ENCODE data around the gene MED31.
"Not testable (repeated sequence)": the region's sequence is repeated elsewhere in the genome, so short reads cannot be mapped to it uniquely, and the experiment has no call there.

Gene MED31

GRCh38 chr17:6655732-6656361 is 4.4 kb upstream of the MED31 start:
- not testable (repeated sequence) for DNase-seq (ENCODE audit: low spot score)

DNA sequence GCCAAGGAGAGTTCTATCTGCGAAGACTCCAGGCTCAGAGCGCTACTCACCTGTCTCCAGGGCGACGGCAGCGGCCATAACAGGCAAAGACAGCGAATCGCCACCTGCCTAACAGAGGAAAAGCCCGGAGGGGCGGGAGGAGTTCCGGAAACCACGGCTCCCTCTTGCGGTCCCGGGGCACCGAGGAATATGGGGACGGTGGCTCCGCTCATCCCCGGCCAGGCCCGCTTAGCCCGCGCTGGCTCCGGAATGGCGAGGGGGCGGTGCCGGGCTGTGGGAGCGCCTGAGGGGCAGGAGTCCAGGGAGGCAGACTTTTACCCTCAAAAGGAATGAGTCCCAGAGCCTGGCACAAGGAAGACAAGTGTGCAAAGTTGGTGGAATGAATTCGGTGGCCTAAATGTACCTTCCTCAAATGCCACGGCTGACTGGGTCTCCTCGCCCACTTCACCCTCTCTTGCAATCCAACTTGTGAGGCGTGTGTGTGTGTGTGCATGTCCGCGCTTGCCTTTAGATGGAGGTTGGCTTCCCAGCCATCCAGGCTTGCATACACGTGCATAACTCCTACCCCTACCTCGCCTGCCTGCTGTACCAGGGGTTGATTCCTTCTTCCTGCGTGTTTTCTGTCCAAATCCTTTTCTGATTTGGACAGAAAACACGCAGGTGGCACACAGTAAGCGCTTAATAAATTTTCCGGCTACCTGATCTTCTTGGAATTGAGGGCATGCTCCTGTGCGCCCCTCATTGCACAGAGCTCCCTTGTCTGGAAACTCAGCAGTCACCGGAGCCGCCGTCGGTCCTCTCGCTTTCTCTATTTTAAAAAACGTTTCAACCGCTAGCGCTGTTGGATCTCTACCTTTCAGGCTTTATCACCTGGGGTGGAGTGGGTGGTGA is 3.7 kb upstream of the MED31 start:
- no peak for DNase-seq (ENCODE audit: low spot score)

GRCh38 chr17:6651919-6652452 is 581 bp upstream of the MED31 start:
- peak; percentile 22 for DNase-seq (ENCODE audit: low spot score)

DNA sequence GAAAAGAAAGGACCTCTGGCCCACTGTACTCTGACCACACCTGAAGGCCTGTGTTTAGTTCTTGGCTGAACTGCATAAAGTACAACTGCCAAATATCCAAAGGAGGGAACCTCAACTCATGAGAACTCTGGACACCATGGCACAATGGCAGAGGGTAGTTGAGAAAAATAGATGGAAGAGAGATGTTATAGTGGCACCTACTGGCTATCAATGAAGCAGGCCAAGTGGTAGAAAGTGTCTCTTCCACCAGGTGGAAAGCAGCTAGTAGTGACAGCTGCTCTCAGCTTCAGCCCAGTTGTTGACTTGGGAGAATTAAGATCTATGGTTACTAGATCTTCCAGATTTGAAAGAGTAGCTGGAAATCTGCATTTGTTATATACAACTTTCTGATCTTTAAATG is 3.2 kb downstream of the MED31 start:
- DNase-seq (ENCODE audit: low spot score): peak; percentile 44

DNA sequence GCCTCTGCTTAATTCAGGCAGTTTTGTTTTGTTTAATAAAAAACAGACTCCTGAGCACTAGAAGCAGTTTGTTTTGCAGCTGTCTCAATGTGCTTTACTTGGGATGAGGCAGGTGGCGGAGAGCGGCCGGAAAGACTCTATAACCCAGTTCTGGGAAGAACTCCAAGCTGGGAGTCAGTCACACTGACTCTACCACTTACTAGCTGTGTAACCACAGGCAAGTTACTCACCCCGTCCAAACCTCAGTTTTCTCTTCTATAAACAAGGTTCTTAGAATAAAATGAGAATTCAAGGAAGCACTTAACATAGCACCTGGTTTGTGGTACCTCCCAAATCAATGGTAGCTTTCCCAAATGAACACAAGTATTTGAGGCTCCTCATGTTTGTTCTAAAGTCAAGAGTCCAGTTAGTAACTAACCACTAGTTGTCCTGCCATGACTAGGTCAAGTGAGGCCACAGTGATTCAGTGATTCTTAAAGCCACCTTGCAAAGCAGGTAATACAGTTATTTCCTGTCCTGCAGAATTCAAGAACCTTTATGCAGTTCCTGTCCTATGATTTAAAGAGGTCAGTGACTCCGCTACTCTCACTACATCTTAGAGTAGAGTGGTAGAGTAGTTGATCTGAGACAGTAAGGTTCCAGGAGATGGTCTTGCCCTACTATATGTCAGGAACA is 7.8 kb downstream of the MED31 start:
- DNase-seq (ENCODE audit: low spot score): peak; percentile 58

DNA sequence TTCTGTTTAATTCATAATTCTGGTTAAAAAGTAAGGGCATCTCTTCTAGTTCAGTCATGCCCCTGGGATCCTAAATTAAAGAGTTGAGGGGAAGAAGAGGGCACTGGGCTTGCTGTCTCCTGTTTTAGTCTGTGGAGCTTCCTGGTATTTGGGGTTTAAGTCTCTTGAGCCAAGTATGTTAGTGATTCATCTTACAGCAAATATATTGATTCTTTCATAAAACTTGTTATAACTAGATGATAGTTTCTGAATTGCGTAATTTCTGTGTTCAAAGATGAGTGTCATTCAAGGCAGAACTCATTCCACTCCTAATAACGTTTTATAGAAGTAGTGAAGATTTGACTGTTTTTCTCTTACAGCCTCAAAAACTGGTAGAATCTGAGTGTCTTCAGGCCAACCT is 8.8 kb downstream of the MED31 start:
- peak; percentile 67 for DNase-seq (ENCODE audit: low spot score)

- DNase-seq (ENCODE audit: low spot score): peak; percentile 16
Measured at GRCh38 chr17:6641247-6641863, 10.1 kb downstream of the MED31 start.

DNA sequence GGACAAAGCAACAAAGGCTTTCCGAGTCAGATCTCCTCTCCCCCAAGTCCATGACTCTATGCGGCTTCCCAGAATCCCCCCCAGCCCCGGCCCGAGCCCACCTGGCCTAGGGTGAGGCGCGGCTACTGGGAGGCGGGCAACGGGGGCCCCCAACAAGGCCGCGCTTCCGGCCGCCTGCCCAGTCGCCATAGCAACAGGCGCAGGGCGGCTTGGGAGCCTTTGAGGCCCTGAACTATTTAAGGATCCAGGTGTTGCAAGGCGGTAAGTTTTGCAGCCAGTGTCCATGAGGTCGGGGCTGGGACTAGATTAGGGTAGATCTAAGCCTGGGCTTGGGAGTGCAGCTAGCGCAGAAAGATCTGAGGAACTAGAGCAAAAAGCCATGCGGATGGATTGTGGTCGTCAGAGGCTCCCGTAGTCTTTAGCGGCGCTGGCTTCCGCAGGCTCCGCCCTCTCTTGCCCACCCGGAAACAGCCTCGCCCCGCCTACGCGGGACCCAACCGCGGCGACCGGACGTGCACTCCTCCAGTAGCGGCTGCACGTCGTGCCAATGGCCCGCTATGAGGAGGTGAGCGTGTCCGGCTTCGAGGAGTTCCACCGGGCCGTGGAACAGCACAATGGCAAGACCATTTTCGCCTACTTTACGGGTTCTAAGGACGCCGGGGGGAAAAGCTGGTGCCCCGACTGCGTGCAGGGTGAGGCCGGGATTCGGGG is 10.7 kb downstream of the MED31 start, which contains the start of the genes KIAA0753 and TXNDC17:
Gene KIAA0753 (minus strand): TSS at position 176 of the 711 bp plus-strand sequence. CDS start 5,608 bp downstream, outside the sequence.
Gene TXNDC17 (plus strand): TSS at position 525 of the 711 bp plus-strand sequence. CDS start 23 bp downstream, at position 548.
- peak; percentile 96 for DNase-seq (ENCODE audit: low spot score)

DNA sequence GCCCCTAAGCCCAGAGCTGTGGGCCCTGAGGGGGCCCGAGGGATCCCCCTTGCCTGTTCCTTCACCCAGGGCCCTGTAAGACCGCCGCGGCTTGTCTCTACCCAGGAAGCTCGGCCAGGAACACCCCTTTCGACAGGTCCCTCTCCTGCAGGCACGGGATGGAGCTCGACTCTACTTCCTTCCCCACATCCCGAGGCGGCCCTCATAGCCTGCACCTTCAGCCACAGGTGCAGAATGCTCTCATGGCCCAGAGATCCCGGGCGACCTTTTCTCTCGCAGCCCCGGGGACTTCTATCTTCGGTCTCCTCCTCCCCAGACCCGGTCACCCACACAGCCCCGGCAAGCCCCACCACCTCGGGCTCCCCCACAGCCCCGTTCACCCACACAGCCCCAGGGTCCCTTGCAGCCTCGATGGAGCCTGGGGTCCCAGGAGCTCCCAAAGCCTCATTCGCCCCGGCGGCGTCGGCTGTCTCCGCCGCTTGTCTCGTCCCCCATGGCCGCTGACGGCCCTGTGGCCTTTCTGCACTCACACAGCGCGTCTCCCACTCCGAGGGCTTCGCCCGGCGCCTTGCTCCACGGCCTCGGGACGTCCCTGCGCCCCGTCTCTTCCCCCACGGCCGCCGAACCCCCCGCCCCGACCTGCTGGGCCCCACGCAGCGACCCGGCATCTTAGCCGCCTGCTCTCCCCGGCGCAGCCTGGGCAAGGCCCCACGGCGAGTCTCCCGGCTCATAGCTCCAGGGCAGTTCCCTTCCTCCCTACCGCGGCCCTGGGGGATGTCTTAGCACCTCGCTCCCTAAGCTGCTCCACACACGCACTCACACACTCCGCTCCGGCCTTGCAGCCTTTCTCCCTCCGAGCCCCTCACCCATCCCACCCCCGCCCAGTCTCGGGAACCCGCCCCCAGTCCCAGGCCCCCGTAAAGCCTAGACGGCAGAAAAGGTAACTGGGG is 11.5 kb downstream of the MED31 start:
- DNase-seq (ENCODE audit: low spot score): peak; percentile 29

DNA sequence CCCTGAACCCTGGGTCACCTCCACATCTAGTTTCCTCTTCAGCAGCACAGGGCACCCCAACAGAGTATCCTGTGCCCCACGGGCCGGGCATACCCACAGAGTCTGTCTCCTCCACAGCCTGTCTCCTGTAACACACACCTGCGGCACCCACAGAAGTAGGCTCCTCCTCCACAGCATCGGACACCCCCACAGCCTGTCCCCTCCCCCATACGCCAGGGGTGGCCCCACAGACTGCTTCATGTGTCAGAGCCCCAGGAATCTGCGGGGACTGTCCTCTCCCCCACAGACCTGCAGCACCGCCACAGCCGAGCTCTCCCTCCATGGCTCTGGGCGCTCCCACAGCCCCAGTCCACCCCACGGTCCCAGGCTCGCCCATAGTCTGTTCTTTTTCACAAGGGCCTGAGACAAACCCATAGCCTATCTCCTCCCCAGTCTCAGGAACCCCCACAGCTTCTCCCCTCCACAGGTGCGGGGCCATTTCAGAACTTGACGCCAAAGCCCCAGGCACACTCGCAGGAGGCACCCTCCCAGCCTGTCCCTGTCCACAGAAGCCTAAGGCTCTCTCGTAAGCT is 12.3 kb downstream of the MED31 start:
- peak; percentile 18 for DNase-seq (ENCODE audit: low spot score)

- no peak for DNase-seq (ENCODE audit: low spot score)
Measured at GRCh38 chr17:6638046-6638908, 13.1 kb downstream of the MED31 start.

- DNase-seq (ENCODE audit: low spot score): no peak
Measured at GRCh38 chr17:6637458-6637840, 14.0 kb downstream of the MED31 start.

GRCh38 chr17:6636616-6637457 is 14.6 kb downstream of the MED31 start:
- no peak for DNase-seq (ENCODE audit: low spot score)

GRCh38 chr17:6636105-6636504 is 15.3 kb downstream of the MED31 start:
- DNase-seq (ENCODE audit: low spot score): no peak

DNA sequence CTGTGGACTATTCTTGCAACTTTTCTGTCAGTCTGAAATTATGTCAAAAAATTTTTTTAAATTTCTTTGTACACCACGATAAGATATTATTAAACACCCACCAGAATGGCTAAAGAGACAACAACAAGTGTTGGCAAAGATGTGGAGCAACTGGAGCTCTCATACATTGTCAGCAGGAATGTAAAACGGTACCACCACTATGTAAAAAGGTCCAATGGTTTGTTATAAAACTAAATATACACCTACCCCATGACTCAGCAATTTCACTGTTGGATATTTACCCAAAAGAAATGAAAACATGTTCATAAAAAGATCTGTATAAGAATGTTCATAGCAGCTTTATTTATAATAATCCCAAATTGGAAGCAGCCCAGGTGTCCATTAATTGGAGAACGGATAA is 18.1 kb downstream of the MED31 start:
- no peak for DNase-seq (ENCODE audit: low spot score)

DNA sequence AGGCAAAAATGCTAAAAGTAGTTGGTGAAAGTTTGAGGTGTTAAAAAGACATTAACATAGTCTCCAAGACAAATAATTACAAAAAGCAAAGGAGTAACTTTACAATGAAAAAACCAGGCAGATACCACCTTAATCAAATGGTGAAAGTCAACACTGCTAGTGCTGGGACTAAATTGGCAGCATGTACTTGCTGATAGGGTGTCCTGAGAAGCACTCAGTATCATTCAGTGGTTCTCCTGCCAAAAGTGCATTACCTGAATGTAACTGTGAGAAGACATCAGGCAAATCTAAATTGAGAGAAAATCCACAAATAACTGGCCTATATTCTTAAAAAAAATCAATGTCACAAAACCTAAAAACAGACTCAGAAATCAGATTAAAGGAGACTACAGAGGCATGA is 18.9 kb downstream of the MED31 start:
- DNase-seq (ENCODE audit: low spot score): no peak

DNA sequence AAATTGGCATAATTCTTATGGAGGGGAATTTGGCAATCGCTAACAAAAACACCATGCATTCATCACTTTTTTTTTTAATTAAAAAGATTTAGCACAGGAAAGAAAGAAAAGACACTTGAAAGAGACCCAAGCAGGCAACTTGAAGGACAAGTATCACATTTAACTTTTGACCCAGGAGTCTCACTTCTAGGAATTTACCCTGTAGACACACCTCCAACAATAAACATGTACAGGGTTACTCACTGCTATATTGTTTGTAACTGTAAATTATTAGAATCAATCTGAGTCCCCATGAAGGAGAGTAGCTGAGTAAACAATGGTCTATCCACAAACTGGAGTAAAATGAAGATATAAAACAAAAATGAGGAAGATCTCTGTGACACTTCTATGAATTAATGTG is 21.0 kb downstream of the MED31 start:
- no peak for DNase-seq (ENCODE audit: low spot score)

GRCh38 chr17:6627019-6627418 is 24.4 kb downstream of the MED31 start:
- DNase-seq (ENCODE audit: low spot score): no peak
